Embryonic facial prominence (tissue), 1 donor: ENCODE measurements around the gene PRCP.
A peak's percentile ranks its signal among the peaks of the same experiment; 100 is the strongest.
"Not testable (repeated sequence)": the region's sequence is repeated elsewhere in the genome, so short reads cannot be mapped to it uniquely, and the experiment has no call there.

ENCODE experiments used
- DNase-seq: peaks from one replicate; pipeline ENCODE4 v3.0.0-alpha.2; 2016; ENCODE audit errors: extremely low spot score

PRCP gene

GRCh38 chr11:82872377-82873150, 27.7 kb downstream of the PRCP start:
- DNase-seq = no peak

GRCh38 chr11:82871646-82872045, 28.6 kb downstream of the PRCP start:
- DNase-seq = no peak

GRCh38 chr11:82869657-82870056, 30.6 kb downstream of the PRCP start:
- DNase-seq = no peak

- peak; percentile 62 for DNase-seq
These were observed 32.6 kb downstream of the PRCP start for GRCh38 chr11:82867495-82868082.

- DNase-seq = no peak
These were observed 34.4 kb downstream of the PRCP start for GRCh38 chr11:82865841-82866240.

GRCh38 chr11:82864268-82864667, 36.0 kb downstream of the PRCP start:
- DNase-seq = no peak

- no peak for DNase-seq
These were observed 37.0 kb downstream of the PRCP start for GRCh38 chr11:82863209-82863608.

GRCh38 chr11:82862379-82862778, 37.9 kb downstream of the PRCP start:
- no peak for DNase-seq

GRCh38 chr11:82859750-82860149, 40.5 kb downstream of the PRCP start:
- DNase-seq = no peak

GRCh38 chr11:82858556-82859091, 41.6 kb downstream of the PRCP start:
- no peak for DNase-seq

- DNase-seq = no peak
These were observed 42.1 kb downstream of the PRCP start for GRCh38 chr11:82858133-82858532.

- DNase-seq = no peak
These were observed 43.1 kb downstream of the PRCP start for GRCh38 chr11:82857145-82857544.

- DNase-seq = no peak
These were observed 44.6 kb downstream of the PRCP start for GRCh38 chr11:82855616-82856015.

GRCh38 chr11:82854916-82855315, 45.3 kb downstream of the PRCP start:
- DNase-seq = not testable (repeated sequence)

- DNase-seq = no peak
These were observed 46.0 kb downstream of the PRCP start for GRCh38 chr11:82854242-82854641.

GRCh38 chr11:82848829-82849228, 51.4 kb downstream of the PRCP start:
- DNase-seq = no peak

- DNase-seq = no peak
These were observed 54.6 kb downstream of the PRCP start for GRCh38 chr11:82845356-82846353.

GRCh38 chr11:82843057-82843795, 57.0 kb downstream of the PRCP start:
- DNase-seq = no peak

- no peak for DNase-seq
These were observed 58.2 kb downstream of the PRCP start for GRCh38 chr11:82842019-82842418.

GRCh38 chr11:82837650-82838049, 62.6 kb downstream of the PRCP start:
- DNase-seq = no peak

GRCh38 chr11:82832983-82833382, 67.2 kb downstream of the PRCP start:
- DNase-seq = no peak
